Spleen (tissue), 11 donors: ENCODE measurements around the gene PAOX. TPM values are rescaled to one million over a fixed set of nuclear protein-coding genes. Genes with fewer than 3 reads are reported as not detected.

ENCODE experiments used
- DNase-seq: peaks from one replicate; pipeline ENCODE4 v3.0.0-alpha.2; 2020
- H3K27ac ChIP-seq, 8 donors: fragments of 200-600 bp; sonication (generic) in 7 of 8; 1 replicate in 4 of 8; 2 replicates in 4 of 8; pipeline versions ENCODE4 v1.5.0 to v1.8.0; 2016 to 2021; ENCODE audit warnings: inconsistent platforms in 4 of 8, mild to moderate bottlenecking in 4 of 8, moderate library complexity in 1 of 8
- H3K27me3 ChIP-seq, 7 donors: fragments of 200-600 bp; sonication (generic) in 6 of 7; replicated peaks in 1 of 7; 1 replicate in 4 of 7; 2 replicates in 3 of 7; pipeline versions ENCODE4 v1.5.0 to v1.8.0; 2016 to 2021; ENCODE audit warnings: inconsistent platforms in 3 of 7, mild to moderate bottlenecking in 1 of 7
- H3K36me3 ChIP-seq, 6 donors: fragments of 200-600 bp; sonication (generic) in 5 of 6; 1 replicate in 4 of 6; 2 replicates in 2 of 6; pipeline versions ENCODE4 v1.5.0 to v1.8.0; 2016 to 2021; ENCODE audit warnings: inconsistent platforms in 2 of 6
- H3K4me1 ChIP-seq, 6 donors: fragments of 200-600 bp; sonication (generic) in 5 of 6; 1 replicate in 3 of 6; 2 replicates in 3 of 6; pipeline versions ENCODE4 v1.5.0 to v1.8.0; 2016 to 2021; ENCODE audit warnings: inconsistent platforms in 3 of 6
- H3K4me3 ChIP-seq, 8 donors: fragments of 200-600 bp; sonication (generic) in 7 of 8; 1 replicate in 4 of 8; 2 replicates in 4 of 8; pipeline versions ENCODE4 v1.5.0 to v1.8.0; 2016 to 2021; ENCODE audit warnings: inconsistent platforms in 4 of 8, mild to moderate bottlenecking in 4 of 8, moderate library complexity in 2 of 8
- H3K9me3 ChIP-seq, 8 donors: fragments of 200-600 bp; sonication (generic) in 7 of 8; 1 replicate in 4 of 8; 2 replicates in 4 of 8; pipeline versions ENCODE4 v1.5.0 to v1.8.0; 2016 to 2021; ENCODE audit warnings: inconsistent platforms in 4 of 8
- POLR2A ChIP-seq, 3 donors: fragments of 450-650 bp; IDR thresholded peaks; one replicate each; pipeline ENCODE4 v1.5.1; 2017; ENCODE audit warnings: antibody characterized with exemption in 3 of 3, mild to moderate bottlenecking in 1 of 3
- POLR2AphosphoS5 ChIP-seq, 3 donors: sonication (generic); formaldehyde crosslinking; IDR thresholded peaks; one replicate each; pipeline ENCODE4 v1.5.1; 2017; ENCODE audit warnings: antibody characterized with exemption in 3 of 3
- WGBS, 5 donors: extraction: QIAGEN DNeasy Blood & Tissue Kit in 3 of 5; methylation state at CpG; one replicate each; pipeline versions ENCODE4 v1.1.5 to v1.1.7; 2013 to 2018; 5-methylcytosine and 5-hydroxymethylcytosine counted together
- intact Hi-C: fragments of 100-400 bp; cut with DNase I; formaldehyde crosslinking; loops from one replicate; pipeline ENCODE4 v1.15.0; 2023; ENCODE audit warnings: low total_unique reads
- polyA plus RNA-seq, 3 donors: library from polyadenylated mRNA; stranded (reverse); fragments of 200-250 nt; gene quantifications; one replicate each; pipeline ENCODE4 v1.2.1, GENCODE V29; 2013
- total RNA-seq, 7 donors: library from RNA; depleted of rRNA in 3 of 7; stranded (reverse); fragments of >200 nt in 3 of 7; fragmentation: NEBNext Ultra II Directional in 4 of 7; extraction: Animal tissue kit (Norgen Biotek cat#: 25700) in 4 of 7; gene quantifications; one replicate each; pipeline versions ENCODE4 v1.1.0 to v1.2.1, GENCODE V29; 2016 to 2021
- TF ChIP-seq, protein P1 (sequence below), 11 experiments: fragments of 200-600 bp in 7 of 11; fragments of 450-650 bp in 4 of 11; sonication (generic) in 4 of 11; IDR thresholded peaks in 8 of 11; conservative IDR thresholded peaks in 3 of 11; 1 replicate in 7 of 11; 2 replicates in 4 of 11; pipeline versions ENCODE4 v1.4.0 to v1.8.0; 2016 to 2021; ENCODE audit warnings: antibody characterized with exemption in 11 of 11, inconsistent platforms in 4 of 11, mild to moderate bottlenecking in 1 of 11
- donor health status: healthy with polysubstance abuse.
- donor health status: DM: no; HTN: no; CAD: no; lungs with moderate emphysema.
- donor health status: DM: no; HTN: no; CAD: no.
- donor health status: Bipolar disorder and iron deficiency.
- donor health status: healthy.
- donor health status: DM: no; HTN: no; CAD: no.
- donor health status: DM: yes; HTN: yes; CAD: no.

The PAOX gene
- total and polyA plus RNA-seq, 10 donors: 15.4 to 34.0 (median 21.5) TPM

DNA sequence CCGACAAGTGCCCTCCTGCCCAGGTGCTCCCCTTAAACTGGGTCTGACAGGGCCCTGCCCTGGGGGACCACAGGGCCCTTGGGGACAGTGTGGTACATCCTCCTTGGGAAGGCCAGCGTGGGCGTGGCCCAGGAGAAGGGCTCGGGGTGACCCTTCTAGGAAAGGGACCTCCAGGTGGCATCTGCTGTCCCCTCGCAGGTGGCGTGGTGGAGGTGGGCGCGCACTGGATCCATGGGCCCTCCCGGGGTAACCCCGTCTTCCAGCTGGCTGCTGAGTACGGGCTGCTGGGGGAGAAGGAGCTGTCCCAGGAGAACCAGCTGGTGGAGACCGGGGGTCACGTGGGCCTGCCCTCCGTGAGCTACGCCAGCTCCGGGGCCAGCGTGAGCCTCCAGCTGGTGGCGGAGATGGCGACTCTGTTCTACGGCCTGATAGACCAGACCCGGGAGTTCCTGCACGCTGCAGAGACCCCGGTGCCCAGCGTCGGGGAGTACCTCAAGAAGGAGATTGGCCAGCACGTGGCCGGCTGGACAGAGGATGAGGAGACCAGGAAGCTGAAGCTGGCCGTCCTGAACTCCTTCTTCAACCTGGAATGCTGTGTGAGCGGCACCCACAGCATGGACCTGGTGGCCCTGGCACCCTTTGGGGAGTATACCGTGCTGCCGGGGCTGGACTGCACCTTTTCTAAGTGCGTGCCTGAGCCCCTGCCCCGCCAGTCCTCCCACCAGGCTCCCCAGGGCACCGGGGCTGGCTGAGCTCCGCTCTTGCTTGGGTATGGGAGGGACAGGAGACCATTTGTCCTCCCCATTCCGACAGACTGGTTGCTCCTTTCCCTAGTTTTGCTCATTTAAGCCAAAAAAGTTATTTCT is 972 bp downstream of the PAOX start:
- DNase-seq: peak; percentile 84
- H3K36me3 ChIP-seq: peaks cover 0 to 30% (median 5%) of the 10 kb centered on the region in 6 donors
- no peak for TF ChIP-seq POLR2A (IDR thresholded peaks at IDR 0.05)
- TF ChIP-seq POLR2AphosphoS5 (IDR thresholded peaks at IDR 0.05): no peak
- TF ChIP-seq, protein P1, sequence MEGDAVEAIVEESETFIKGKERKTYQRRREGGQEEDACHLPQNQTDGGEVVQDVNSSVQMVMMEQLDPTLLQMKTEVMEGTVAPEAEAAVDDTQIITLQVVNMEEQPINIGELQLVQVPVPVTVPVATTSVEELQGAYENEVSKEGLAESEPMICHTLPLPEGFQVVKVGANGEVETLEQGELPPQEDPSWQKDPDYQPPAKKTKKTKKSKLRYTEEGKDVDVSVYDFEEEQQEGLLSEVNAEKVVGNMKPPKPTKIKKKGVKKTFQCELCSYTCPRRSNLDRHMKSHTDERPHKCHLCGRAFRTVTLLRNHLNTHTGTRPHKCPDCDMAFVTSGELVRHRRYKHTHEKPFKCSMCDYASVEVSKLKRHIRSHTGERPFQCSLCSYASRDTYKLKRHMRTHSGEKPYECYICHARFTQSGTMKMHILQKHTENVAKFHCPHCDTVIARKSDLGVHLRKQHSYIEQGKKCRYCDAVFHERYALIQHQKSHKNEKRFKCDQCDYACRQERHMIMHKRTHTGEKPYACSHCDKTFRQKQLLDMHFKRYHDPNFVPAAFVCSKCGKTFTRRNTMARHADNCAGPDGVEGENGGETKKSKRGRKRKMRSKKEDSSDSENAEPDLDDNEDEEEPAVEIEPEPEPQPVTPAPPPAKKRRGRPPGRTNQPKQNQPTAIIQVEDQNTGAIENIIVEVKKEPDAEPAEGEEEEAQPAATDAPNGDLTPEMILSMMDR (IDR thresholded peaks at IDR 0.05 in 8 of 11, conservative IDR thresholded peaks at IDR 0.05 in 3 of 11): no peak
- peaks cover 0 to 13% (median 0%) of the 10 kb centered on the region in 7 donors for H3K27me3 ChIP-seq
- H3K9me3 ChIP-seq: no peaks in the 10 kb centered on the region
- intact Hi-C loops: no loop called here
- peaks cover 20 to 46% (median 40%) of the 10 kb centered on the region in 6 donors for H3K4me1 ChIP-seq
- peak overlapping the region in 7 of 8 donors; percentile 46 to 91 (median 84) for H3K27ac ChIP-seq
- WGBS, 5 donors: 86 to 91% (median 90%) methylated on average over 22 to 36 of the region's 36 CpGs
- peak overlapping the region; percentile 53 to 95 (median 80) for H3K4me3 ChIP-seq

- Histone ChIP-seq H3K9me3 (no peaks in the 10 kb centered on the region), H3K4me1 (peaks cover 20 to 46% (median 40%) of the 10 kb centered on the region in 6 donors), H3K27me3 (peaks cover 0 to 13% (median 0%) of the 10 kb centered on the region in 7 donors), H3K27ac (peak overlapping the region in 3 of 8 donors; percentile 1 to 49 (median 11)), H3K36me3 (peaks cover 0 to 30% (median 5%) of the 10 kb centered on the region in 6 donors), H3K4me3 (peak overlapping the region in 2 of 8 donors; percentile 14 to 38)
- TF ChIP-seq POLR2AphosphoS5 (IDR thresholded peaks at IDR 0.05) (no peak), POLR2A (IDR thresholded peaks at IDR 0.05) (no peak)
- TF ChIP-seq, protein P1 (IDR thresholded peaks at IDR 0.05 in 8 of 11, conservative IDR thresholded peaks at IDR 0.05 in 3 of 11): no peak
- intact Hi-C loops: no loop called here
- DNase-seq: peak; percentile 78
- 29 to 55% (median 45%) methylated on average over 7 to 8 of the region's 8 CpGs for WGBS, 5 donors
Measured at GRCh38 chr10:133381036-133381435, 2.0 kb downstream of the PAOX start.

GRCh38 chr10:133383551-133383950 is 4.5 kb downstream of the PAOX start:
- Histone ChIP-seq H3K9me3 (no peaks in the 10 kb centered on the region), H3K4me3 (no peak overlapping the region), H3K27me3 (peaks cover 0 to 8% (median 0%) of the 10 kb centered on the region in 7 donors), H3K27ac (no peak overlapping the region), H3K36me3 (peaks cover 0 to 30% (median 5%) of the 10 kb centered on the region in 6 donors), H3K4me1 (peaks cover 23 to 48% (median 37%) of the 10 kb centered on the region in 6 donors)
- peak; percentile 37 for DNase-seq
- intact Hi-C loops: no loop called here
- WGBS, 5 donors: 92 to 98% (median 96%) methylated on average over 4 of the region's 4 CpGs
- no peak for TF ChIP-seq POLR2AphosphoS5 (IDR thresholded peaks at IDR 0.05)
- TF ChIP-seq POLR2A (IDR thresholded peaks at IDR 0.05): no peak
- TF ChIP-seq, protein P1 (IDR thresholded peaks at IDR 0.05 in 8 of 11, conservative IDR thresholded peaks at IDR 0.05 in 3 of 11): no peak

DNA sequence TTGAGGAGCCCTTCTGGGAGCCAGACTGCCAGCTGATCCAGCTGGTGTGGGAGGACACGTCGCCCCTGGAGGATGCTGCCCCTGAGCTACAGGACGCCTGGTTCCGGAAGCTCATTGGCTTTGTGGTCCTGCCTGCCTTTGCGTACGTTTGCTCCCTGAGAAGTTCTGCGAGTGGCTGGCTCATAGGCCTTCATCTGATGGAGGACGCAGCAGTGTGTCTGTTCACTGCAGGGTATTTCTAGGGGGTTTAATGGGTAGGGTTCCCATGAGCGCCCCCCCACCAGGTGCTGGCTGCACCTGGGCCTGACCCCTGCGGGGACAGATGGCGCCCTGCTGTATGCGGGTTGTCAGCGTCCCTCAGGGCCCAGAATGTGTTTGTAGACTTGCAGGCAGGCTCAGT is 5.0 kb downstream of the PAOX start:
- Histone ChIP-seq H3K27me3 (peaks cover 0 to 7% (median 0%) of the 10 kb centered on the region in 7 donors), H3K36me3 (peaks cover 0 to 30% (median 5%) of the 10 kb centered on the region in 6 donors), H3K9me3 (no peaks in the 10 kb centered on the region), H3K4me3 (no peak overlapping the region), H3K27ac (no peak overlapping the region), H3K4me1 (peaks cover 23 to 53% (median 42%) of the 10 kb centered on the region in 6 donors)
- intact Hi-C loops: no loop called here
- WGBS, 5 donors: 88 to 98% (median 90%) methylated on average over 9 to 13 of the region's 13 CpGs
- TF ChIP-seq POLR2AphosphoS5 (IDR thresholded peaks at IDR 0.05) (no peak), POLR2A (IDR thresholded peaks at IDR 0.05) (no peak)
- TF ChIP-seq, protein P1 (IDR thresholded peaks at IDR 0.05 in 8 of 11, conservative IDR thresholded peaks at IDR 0.05 in 3 of 11): no peak
- DNase-seq: peak; percentile 68
